ENCODE measurements around the gene PSMB1. TPM values are rescaled to one million over a fixed set of nuclear protein-coding genes. Genes with fewer than 3 reads are reported as not detected.
A peak's percentile ranks its signal among the peaks of the same experiment; 100 is the strongest.

PSMB1 gene
- 674 and 683 TPM in 2 replicates for polyA plus RNA-seq (2014; cell fraction: cytosol; rRNA removed)
- 334 and 358 TPM in 2 replicates for polyA plus RNA-seq (2014; cell fraction: nucleus; rRNA removed)

GRCh38 chr6:170552765-170553533 lies at the start of gene PSMB1:
PSMB1 (minus strand) TSS chr6:170553307; CDS start chr6:170553242, 65 bp downstream.
- DNase-seq (ENCODE audit: low spot score), result peak; percentile 96

GRCh38 chr6:170597278-170597677 lies 44.2 kb upstream of the PSMB1 start:
- DNase-seq (ENCODE audit: low spot score), result no peak

- no peak for DNase-seq (ENCODE audit: low spot score)
Measured at GRCh38 chr6:170596426-170596825, 43.3 kb upstream of the PSMB1 start.

GRCh38 chr6:170590725-170591124 lies 37.6 kb upstream of the PSMB1 start:
- DNase-seq (ENCODE audit: low spot score), result no peak

GRCh38 chr6:170584954-170585498 lies 31.9 kb upstream of the PSMB1 start:
- DNase-seq (ENCODE audit: low spot score), result no peak

GRCh38 chr6:170584181-170584953 lies 31.3 kb upstream of the PSMB1 start, which contains the start of gene PDCD2:
PDCD2 (minus strand) TSS chr6:170584637; CDS start chr6:170584581, 56 bp downstream.
- peak; percentile 93 for DNase-seq (ENCODE audit: low spot score)

- no peak for DNase-seq (ENCODE audit: low spot score)
Measured at GRCh38 chr6:170583756-170584180, 30.7 kb upstream of the PSMB1 start.

GRCh38 chr6:170578909-170579308 lies 25.8 kb upstream of the PSMB1 start:
- DNase-seq (ENCODE audit: low spot score), result no peak

- no peak for DNase-seq (ENCODE audit: low spot score)
Measured at GRCh38 chr6:170575250-170575649, 22.1 kb upstream of the PSMB1 start.

GRCh38 chr6:170572704-170573466 lies 19.8 kb upstream of the PSMB1 start:
- DNase-seq (ENCODE audit: low spot score), result no peak

GRCh38 chr6:170564936-170565530 lies 11.9 kb upstream of the PSMB1 start:
- DNase-seq (ENCODE audit: low spot score), result no peak

- DNase-seq (ENCODE audit: low spot score), result no peak
Measured at GRCh38 chr6:170561555-170561954, 8.4 kb upstream of the PSMB1 start.

GRCh38 chr6:170555305-170555704 lies 2.2 kb upstream of the PSMB1 start:
- no peak for DNase-seq (ENCODE audit: low spot score)

- no peak for DNase-seq (ENCODE audit: low spot score)
Measured at GRCh38 chr6:170554796-170555137, 1.7 kb upstream of the PSMB1 start.

- peak; percentile 99 for DNase-seq (ENCODE audit: low spot score)
Measured at GRCh38 chr6:170554013-170554795, 1.1 kb upstream of the PSMB1 start, which contains the start of gene TBP. TBP (plus strand) TSS chr6:170554369; CDS start chr6:170557030, 2,661 bp downstream.

GRCh38 chr6:170553534-170554012 lies 466 bp upstream of the PSMB1 start:
- no peak for DNase-seq (ENCODE audit: low spot score)

- no peak for DNase-seq (ENCODE audit: low spot score)
Measured at GRCh38 chr6:170545405-170545804, 7.7 kb downstream of the PSMB1 start.

- DNase-seq (ENCODE audit: low spot score), result no peak
Measured at GRCh38 chr6:170542031-170542719, 10.9 kb downstream of the PSMB1 start.

GRCh38 chr6:170537329-170537728 lies 15.8 kb downstream of the PSMB1 start:
- DNase-seq (ENCODE audit: low spot score), result no peak
